Prostate gland (tissue), 2 donors: Measurements from ENCODE around the gene CD209.

Experiments used
- POLR2A ChIP-seq: fragments of 450-650 bp; IDR thresholded peaks from one replicate; pipeline ENCODE4 v1.6.1; 2016; ENCODE audit warnings: antibody characterized with exemption, mild to moderate bottlenecking
- TF ChIP-seq, protein P1 (sequence below), 4 experiments: fragments of 200-600 bp in 2 of 4; fragments of 450-650 bp in 2 of 4; sonication (generic) in 2 of 4; IDR thresholded peaks; 1 replicate in 3 of 4; 2 replicates in 1 of 4; pipeline ENCODE4 v1.5.1; 2016 to 2019; ENCODE audit warnings: antibody characterized with exemption in 4 of 4, mild to moderate bottlenecking in 2 of 4, moderate library complexity in 2 of 4

DNA sequence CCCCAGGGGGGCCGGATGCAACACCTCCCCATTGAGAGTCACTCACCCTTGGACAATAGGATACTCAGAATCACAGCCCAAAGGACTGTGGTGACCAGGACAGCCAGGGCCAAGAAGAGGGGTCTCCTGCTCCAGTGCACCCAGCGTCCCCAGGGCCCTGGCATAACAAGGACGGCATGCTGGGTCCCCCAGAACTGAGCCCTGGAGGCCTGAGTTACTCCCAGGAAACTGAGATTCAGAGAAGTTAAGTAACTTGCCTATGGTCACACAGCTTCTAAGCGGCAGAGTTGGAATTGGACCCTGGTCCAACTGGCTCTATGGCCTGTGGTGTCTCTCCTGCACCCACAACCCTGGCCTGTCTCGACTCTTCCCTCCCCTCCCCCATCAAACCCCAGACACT lies 15.7 kb downstream of the CD209 start:
- TF ChIP-seq, protein P1, sequence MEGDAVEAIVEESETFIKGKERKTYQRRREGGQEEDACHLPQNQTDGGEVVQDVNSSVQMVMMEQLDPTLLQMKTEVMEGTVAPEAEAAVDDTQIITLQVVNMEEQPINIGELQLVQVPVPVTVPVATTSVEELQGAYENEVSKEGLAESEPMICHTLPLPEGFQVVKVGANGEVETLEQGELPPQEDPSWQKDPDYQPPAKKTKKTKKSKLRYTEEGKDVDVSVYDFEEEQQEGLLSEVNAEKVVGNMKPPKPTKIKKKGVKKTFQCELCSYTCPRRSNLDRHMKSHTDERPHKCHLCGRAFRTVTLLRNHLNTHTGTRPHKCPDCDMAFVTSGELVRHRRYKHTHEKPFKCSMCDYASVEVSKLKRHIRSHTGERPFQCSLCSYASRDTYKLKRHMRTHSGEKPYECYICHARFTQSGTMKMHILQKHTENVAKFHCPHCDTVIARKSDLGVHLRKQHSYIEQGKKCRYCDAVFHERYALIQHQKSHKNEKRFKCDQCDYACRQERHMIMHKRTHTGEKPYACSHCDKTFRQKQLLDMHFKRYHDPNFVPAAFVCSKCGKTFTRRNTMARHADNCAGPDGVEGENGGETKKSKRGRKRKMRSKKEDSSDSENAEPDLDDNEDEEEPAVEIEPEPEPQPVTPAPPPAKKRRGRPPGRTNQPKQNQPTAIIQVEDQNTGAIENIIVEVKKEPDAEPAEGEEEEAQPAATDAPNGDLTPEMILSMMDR (IDR thresholded peaks at IDR 0.05) = no peak
- no peak for TF ChIP-seq POLR2A
